LoVo (cell line): ENCODE data around the gene SIK2.
"Not testable (repeated sequence)": the region's sequence is repeated elsewhere in the genome, so short reads cannot be mapped to it uniquely, and the experiment has no call there.

ENCODE experiments used
- DNase-seq: peaks from one replicate; pipeline ENCODE4 v3.0.0-alpha.2; 2016; ENCODE audit warnings: low spot score

The SIK2 gene

GRCh38 chr11:111699579-111700156 is 97.4 kb downstream of the SIK2 start:
- DNase-seq, result no peak

- no peak for DNase-seq
These were observed 97.9 kb downstream of the SIK2 start for GRCh38 chr11:111700162-111700561.

GRCh38 chr11:111702623-111703022 is 100.4 kb downstream of the SIK2 start:
- no peak for DNase-seq

- DNase-seq, result no peak
These were observed 101.3 kb downstream of the SIK2 start for GRCh38 chr11:111703576-111703975.

GRCh38 chr11:111707039-111707690 is 104.9 kb downstream of the SIK2 start:
- no peak for DNase-seq

- DNase-seq, result no peak
These were observed 105.4 kb downstream of the SIK2 start for GRCh38 chr11:111707691-111708067.

GRCh38 chr11:111714522-111714921 is 112.3 kb downstream of the SIK2 start:
- no peak for DNase-seq

GRCh38 chr11:111715142-111715816 is 113.0 kb downstream of the SIK2 start:
- DNase-seq, result no peak

GRCh38 chr11:111717660-111718059 is 115.4 kb downstream of the SIK2 start:
- not testable (repeated sequence) for DNase-seq

GRCh38 chr11:111718436-111718835 is 116.2 kb downstream of the SIK2 start:
- no peak for DNase-seq

- DNase-seq, result no peak
These were observed 116.6 kb downstream of the SIK2 start for GRCh38 chr11:111718859-111719258.

- no peak for DNase-seq
These were observed 117.1 kb downstream of the SIK2 start for GRCh38 chr11:111719379-111719778.

GRCh38 chr11:111720801-111721494 is 118.7 kb downstream of the SIK2 start:
- no peak for DNase-seq

- DNase-seq, result no peak
These were observed 120.3 kb downstream of the SIK2 start for GRCh38 chr11:111722501-111722900.

GRCh38 chr11:111723595-111723994 is 121.3 kb downstream of the SIK2 start:
- no peak for DNase-seq

- DNase-seq, result no peak
These were observed 122.4 kb downstream of the SIK2 start for GRCh38 chr11:111724615-111725129.

- DNase-seq, result no peak
These were observed 123.4 kb downstream of the SIK2 start for GRCh38 chr11:111725621-111726020.

- no peak for DNase-seq
These were observed 124.1 kb downstream of the SIK2 start for GRCh38 chr11:111726301-111726713.

GRCh38 chr11:111727431-111727830 is 125.2 kb downstream of the SIK2 start:
- DNase-seq, result no peak

- no peak for DNase-seq
These were observed 127.0 kb downstream of the SIK2 start for GRCh38 chr11:111729071-111729830.

- no peak for DNase-seq
These were observed 127.6 kb downstream of the SIK2 start for GRCh38 chr11:111729831-111730311.
